Prostate gland (tissue), 2 donors: ENCODE measurements around the gene CAMKK2.

ENCODE experiments used
- CTCF ChIP-seq, 4 experiments: fragments of 200-600 bp in 2 of 4; fragments of 450-650 bp in 2 of 4; sonication (generic) in 2 of 4; IDR thresholded peaks; 1 replicate in 3 of 4; 2 replicates in 1 of 4; pipeline ENCODE4 v1.5.1; 2016 to 2019; ENCODE audit warnings: antibody characterized with exemption in 4 of 4, mild to moderate bottlenecking in 2 of 4, moderate library complexity in 2 of 4
- POLR2A ChIP-seq: fragments of 450-650 bp; IDR thresholded peaks from one replicate; pipeline ENCODE4 v1.6.1; 2016; ENCODE audit warnings: antibody characterized with exemption, mild to moderate bottlenecking

- TF ChIP-seq CTCF (IDR thresholded peaks at IDR 0.05), result no peak
- no peak for TF ChIP-seq POLR2A
These were observed 6.1 kb downstream of the CAMKK2 start for GRCh38 chr12:121290410-121290809.
